H1 (cell line): ENCODE data around the gene DTX3. TPM values are rescaled to one million over a fixed set of nuclear protein-coding genes. Genes with fewer than 3 reads are reported as not detected.

ENCODE experiments used
- CBX8 ChIP-seq: fragments of 300-800, 300-1000 bp; sonication (generic); IDR thresholded peaks from 2 replicates; pipeline ENCODE4 v1.7.1; 2016; ENCODE audit warnings: low read depth, low read length, borderline replicate concordance
- JUN ChIP-seq: IDR thresholded peaks from 2 replicates; pipeline ENCODE4 v1.6.1; 2011; ENCODE audit warnings: low read depth, mild to moderate bottlenecking, improper control_type of control experiment, low read length
- JUND ChIP-seq: IDR thresholded peaks from 2 replicates; pipeline ENCODE4 v1.6.1; 2011; ENCODE audit warnings: mild to moderate bottlenecking, improper control_type of control experiment, low read length
- KDM4A ChIP-seq: IDR thresholded peaks from one replicate; pipeline ENCODE4 v1.7.1; 2012; ENCODE audit warnings: low read depth, mild to moderate bottlenecking, moderate library complexity, low read length, inconsistent platforms; ENCODE audit not compliant: severe bottlenecking
- PHF8 ChIP-seq: fragments of 200-600 bp; sonication (generic); conservative IDR thresholded peaks from 2 replicates; pipeline ENCODE4 v1.7.1; 2012; ENCODE audit warnings: low read depth, mild to moderate bottlenecking, inconsistent platforms, low read length, moderate library complexity
- POLR2AphosphoS5 ChIP-seq: IDR thresholded peaks from 2 replicates; pipeline ENCODE4 v1.6.1; 2011; ENCODE audit warnings: low read depth, low read length
- RAD21 ChIP-seq, 2 experiments: IDR thresholded peaks in 1 of 2; conservative IDR thresholded peaks in 1 of 2; 2 replicates each; pipeline ENCODE4 v1.6.1; 2011; ENCODE audit warnings: low read depth in 2 of 2, low read length in 2 of 2, improper control_type of control experiment in 1 of 2, inconsistent platforms in 1 of 2, mild to moderate bottlenecking in 1 of 2, moderate library complexity in 1 of 2
- RBBP5 ChIP-seq: IDR thresholded peaks from 2 replicates; pipeline ENCODE4 v1.7.1; 2012; ENCODE audit warnings: low read depth, mild to moderate bottlenecking, inconsistent platforms, low read length, moderate library complexity, borderline replicate concordance
- RFX5 ChIP-seq: IDR thresholded peaks from 2 replicates; pipeline ENCODE4 v1.6.1; 2011; ENCODE audit warnings: low read depth, low read length, improper control_type of control experiment, borderline replicate concordance
- SP2 ChIP-seq: IDR thresholded peaks from 2 replicates; pipeline ENCODE4 v1.6.1; 2012; ENCODE audit warnings: mild to moderate bottlenecking, low read length, inconsistent platforms
- SP4 ChIP-seq: IDR thresholded peaks from 2 replicates; pipeline ENCODE4 v1.6.1; 2012; ENCODE audit warnings: low read length, inconsistent platforms
- polyA plus RNA-seq, 7 experiments: library from polyadenylated mRNA; depleted of rRNA in 3 of 7; stranded (reverse) in 5 of 7; unstranded in 2 of 7; fragments of >200 nt in 5 of 7; fragments of 200-250 nt in 2 of 7; gene quantifications; 1 replicate in 5 of 7; 2 replicates in 1 of 7; 4 replicates in 1 of 7; pipeline versions ENCODE4 v1.2.1 to v1.2.3, GENCODE V29; 2011 to 2013; ENCODE audit warnings: missing spikeins in 2 of 7, mixed read lengths in 2 of 7
- total RNA-seq: library from RNA; stranded (reverse); fragmentation: NEBNext Ultra II Directional; extraction: Animal tissue kit (Norgen Biotek cat#: 25700); gene quantifications from 2 replicates; pipeline ENCODE4 v1.2.1, GENCODE V29; 2021
- TF ChIP-seq, protein P1 (sequence below): IDR thresholded peaks from 2 replicates; pipeline ENCODE4 v1.6.1; 2011; ENCODE audit warnings: low read length, improper control_type of control experiment
- TF ChIP-seq, protein P2 (sequence below), 3 experiments: IDR thresholded peaks; 1 replicate in 2 of 3; 2 replicates in 1 of 3; pipeline versions ENCODE4 v1.5.1 to v1.6.1; 2011; ENCODE audit warnings: low read length in 3 of 3, mild to moderate bottlenecking in 3 of 3, inconsistent platforms in 2 of 3, low read depth in 1 of 3, moderate library complexity in 1 of 3; ENCODE audit not compliant: insufficient read depth in 1 of 3; ENCODE audit errors: control extremely low read depth in 1 of 3

DTX3 gene
- total and polyA plus RNA-seq, 2 of the 8 experiments (the other 6 are each of a cell fraction or from before 2014, with no cell fraction given) = 41.8 to 92.5 TPM

DNA sequence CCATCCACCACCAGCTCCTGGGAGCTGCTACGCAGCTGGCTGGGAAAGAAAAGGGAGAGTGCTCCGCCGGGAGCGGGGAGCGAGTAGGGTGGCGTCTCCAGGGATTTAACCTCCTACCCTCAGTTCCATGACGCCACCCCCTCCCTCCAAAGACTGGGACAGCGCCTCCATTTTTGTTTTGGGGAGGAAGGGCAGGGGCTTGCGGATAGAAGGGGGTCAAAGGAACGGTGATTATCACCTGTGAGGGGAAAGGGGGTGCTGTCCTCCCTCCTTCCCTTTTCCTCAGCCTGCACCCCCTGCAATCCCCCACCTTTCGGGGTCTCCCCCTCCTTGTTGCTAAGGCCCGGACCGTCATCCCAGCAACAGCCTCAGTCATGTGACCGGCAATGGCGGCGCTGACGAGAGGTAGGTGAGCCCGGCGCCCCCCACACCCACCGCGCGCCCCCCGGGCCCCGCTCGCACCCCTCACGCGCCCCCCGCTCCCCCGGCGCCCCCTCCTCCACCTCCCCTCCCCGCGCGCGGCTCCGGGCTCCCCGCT lies at the start of gene DTX3 (continued):
- TF ChIP-seq, protein P1, sequence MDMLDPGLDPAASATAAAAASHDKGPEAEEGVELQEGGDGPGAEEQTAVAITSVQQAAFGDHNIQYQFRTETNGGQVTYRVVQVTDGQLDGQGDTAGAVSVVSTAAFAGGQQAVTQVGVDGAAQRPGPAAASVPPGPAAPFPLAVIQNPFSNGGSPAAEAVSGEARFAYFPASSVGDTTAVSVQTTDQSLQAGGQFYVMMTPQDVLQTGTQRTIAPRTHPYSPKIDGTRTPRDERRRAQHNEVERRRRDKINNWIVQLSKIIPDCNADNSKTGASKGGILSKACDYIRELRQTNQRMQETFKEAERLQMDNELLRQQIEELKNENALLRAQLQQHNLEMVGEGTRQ = peak; percentile 70
- TF ChIP-seq RBBP5 (no peak; the same call in 1 of the 2 replicates), CBX8 (no peak), JUN (no peak), POLR2AphosphoS5 (peak; percentile 57; the same call in 1 of the 2 replicates), PHF8 (peak; percentile 57), SP4 (no peak), RFX5 (no peak), SP2 (no peak), JUND (peak; percentile 32; the same call in 1 of the 2 replicates), RAD21 (IDR thresholded peaks at IDR 0.05 in 1 of 2, conservative IDR thresholded peaks at IDR 0.05 in 1 of 2; ENCODE audit: low read depth in 2 of 2, low read length in 2 of 2) (no peak), KDM4A (peak; percentile 85)
- TF ChIP-seq, protein P2, sequence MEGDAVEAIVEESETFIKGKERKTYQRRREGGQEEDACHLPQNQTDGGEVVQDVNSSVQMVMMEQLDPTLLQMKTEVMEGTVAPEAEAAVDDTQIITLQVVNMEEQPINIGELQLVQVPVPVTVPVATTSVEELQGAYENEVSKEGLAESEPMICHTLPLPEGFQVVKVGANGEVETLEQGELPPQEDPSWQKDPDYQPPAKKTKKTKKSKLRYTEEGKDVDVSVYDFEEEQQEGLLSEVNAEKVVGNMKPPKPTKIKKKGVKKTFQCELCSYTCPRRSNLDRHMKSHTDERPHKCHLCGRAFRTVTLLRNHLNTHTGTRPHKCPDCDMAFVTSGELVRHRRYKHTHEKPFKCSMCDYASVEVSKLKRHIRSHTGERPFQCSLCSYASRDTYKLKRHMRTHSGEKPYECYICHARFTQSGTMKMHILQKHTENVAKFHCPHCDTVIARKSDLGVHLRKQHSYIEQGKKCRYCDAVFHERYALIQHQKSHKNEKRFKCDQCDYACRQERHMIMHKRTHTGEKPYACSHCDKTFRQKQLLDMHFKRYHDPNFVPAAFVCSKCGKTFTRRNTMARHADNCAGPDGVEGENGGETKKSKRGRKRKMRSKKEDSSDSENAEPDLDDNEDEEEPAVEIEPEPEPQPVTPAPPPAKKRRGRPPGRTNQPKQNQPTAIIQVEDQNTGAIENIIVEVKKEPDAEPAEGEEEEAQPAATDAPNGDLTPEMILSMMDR (IDR thresholded peaks at IDR 0.05; ENCODE audit: control extremely low read depth in 1 of 3, insufficient read depth in 1 of 3, low read depth in 1 of 3, low read length in 3 of 3) = no peak
